Bladder microvascular endothelial cell (primary cell): Measurements from ENCODE around the gene EXD3. TPM values are rescaled to one million over a fixed set of nuclear protein-coding genes. Genes with fewer than 3 reads are reported as not detected.

Experiments used
- total RNA-seq: library from RNA; depleted of rRNA; stranded (reverse); fragments of >200 nt; gene quantifications from 2 replicates; pipeline ENCODE4 v1.2.3, GENCODE V29; 2014

EXD3 gene, protein sequence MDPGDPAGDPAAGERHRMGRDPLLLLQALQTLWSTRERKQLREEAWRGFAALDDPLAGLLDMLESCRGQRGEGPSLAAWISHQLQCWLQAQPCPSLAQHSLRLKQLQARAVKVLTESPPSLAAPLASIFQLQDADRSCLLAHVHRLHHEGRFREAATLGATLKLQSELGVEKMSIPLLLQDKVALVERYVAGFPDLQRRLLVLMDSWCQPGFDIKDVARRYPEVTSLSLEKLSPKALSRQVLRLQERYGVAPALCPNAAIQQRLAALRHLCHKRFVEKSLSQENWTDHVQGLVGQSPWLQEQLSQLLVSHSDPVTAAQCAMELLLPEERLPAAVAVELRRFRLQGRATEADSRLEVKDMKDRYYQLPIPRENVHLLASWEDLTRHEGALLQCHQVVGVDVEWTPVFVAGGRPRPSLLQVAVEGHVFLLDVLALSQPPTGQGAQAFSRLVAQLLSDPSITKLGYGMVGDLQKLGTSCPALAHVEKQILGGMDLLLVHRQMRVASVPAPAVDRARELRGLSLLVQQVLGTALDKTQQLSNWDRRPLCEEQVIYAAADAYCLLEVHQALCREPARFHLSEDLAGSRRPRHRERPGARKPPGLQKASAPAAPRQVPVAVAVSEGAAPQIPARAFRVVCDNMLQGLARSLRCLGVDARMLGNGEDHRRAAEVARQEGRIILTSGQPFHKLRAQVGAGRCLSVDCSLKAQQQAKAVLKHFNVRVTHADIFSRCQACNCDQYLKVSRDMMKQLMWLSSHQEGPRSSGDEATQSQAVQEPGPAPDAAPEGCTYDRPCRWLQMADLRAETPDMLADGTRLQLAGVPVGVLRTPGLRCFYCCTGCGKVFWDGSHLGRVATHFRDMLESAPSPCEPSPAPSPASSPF
- 18.0 and 25.7 TPM in 2 replicates for total RNA-seq

DNA sequence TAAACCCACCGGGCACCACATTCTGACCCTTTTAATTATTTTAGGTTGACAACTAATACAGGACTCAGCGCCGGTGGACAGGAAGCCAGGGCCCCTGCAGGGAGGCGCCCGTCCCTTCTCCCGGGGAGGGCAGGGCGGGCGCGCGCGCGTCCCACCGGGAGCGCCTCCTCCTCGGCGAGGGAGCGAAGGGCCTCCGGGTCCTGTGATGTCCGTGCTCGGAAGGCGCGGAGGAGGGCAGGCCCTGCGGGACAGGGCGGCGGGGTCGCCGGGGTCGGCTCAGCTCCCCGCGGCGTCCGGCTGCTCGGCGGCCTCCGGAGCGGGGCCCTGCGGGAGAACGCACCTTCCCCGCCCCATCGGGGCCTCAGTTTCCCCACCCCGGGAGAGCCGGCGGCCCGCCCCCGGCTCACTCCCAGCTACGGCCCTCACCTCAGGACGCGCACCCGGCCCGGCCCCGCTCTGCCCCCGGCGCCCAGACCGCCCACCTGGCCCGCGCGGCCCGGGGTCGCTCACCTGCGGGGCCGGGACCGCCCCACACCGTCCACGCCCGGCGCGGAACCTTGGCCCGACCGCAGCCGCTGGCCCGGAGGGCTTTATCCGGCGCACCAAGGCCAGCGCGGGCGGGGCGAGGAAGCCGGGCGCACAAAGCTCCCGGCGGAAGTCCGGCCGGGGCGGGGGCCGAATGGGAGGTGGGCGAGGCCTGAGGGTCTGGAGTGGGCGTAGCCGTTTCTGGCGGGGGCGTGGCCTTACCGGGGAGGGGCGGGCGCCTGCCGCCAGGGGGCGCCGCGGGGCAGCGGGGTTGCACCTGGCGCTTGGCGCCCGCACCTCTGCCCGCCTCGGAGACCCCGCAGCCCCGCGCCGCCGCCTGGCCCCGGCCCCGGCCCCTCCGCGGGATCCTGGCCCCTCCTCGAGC, at the start of gene EXD3, which contains the start of gene NOXA1:
Gene EXD3 (minus strand): TSS at position 559 of the 910 bp plus-strand sequence. CDS start 27,805 bp downstream, outside the sequence.
Gene NOXA1 (plus strand): TSS at position 790 of the 910 bp plus-strand sequence. CDS start 137 bp downstream, outside the sequence.

DNA sequence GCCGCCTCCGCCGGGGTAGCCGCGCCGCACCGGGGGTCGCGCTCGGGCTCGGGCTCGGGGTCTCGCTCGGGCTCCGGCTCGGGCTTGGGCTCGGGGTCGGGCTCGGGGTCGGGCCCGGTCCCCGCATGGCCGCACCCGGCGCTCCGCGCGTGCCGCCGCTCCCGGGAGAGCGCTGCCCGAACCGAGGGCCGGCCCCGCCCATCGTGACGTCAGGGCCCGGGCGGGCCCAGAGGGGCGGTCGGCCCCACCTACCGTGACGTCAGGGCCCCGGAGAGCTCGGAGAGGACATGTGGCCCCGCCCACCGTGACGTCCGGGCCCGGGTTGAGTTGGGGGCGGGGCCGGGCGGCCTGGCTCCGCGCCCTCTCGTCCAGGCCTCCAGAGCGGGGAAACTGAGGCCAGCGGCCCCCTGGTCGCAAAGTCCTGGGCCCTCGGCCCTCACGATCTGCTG, 36.2 kb upstream of the EXD3 start, which contains the start of gene NSMF:
Gene NSMF (minus strand): TSS at position 183 of the 449 bp plus-strand sequence. CDS start 232 bp downstream, outside the sequence.

DNA sequence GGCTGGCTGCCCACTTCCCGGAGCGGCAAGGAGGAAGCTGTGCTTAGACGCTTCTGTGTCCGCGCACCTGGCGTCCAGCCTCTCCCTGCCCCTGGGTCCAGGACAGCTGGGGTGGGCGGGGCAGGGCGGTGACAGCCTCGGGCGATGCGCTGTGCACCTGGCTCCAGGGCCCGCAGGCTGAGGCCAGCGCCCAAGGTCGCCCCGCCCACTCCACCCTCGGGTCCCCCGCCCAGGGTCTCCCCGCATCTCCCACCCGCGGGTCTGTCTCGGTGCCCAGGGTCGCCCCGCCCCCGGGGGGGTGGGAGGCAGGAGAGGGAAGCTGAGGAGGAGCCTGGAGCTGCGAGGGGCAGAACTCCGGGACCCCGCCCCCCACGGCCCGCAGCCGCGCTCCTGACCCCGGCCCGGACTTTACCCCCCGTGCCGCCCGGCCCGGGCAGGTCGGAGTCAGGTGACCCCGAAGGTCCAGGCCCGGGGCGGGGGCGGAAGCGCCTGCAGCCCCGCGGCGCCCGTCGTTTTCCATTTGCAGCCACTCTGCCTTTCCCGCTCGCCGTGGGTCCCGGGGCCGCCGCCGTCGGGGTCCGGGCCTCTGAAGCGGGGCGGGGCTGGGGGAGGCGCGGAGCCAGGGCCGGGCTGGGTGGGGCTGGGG, 18.4 kb upstream of the EXD3 start, which contains the start of gene ENTPD8:
Gene ENTPD8 (minus strand): TSS at position 69 of the 646 bp plus-strand sequence. CDS start 3,072 bp downstream, outside the sequence.

DNA sequence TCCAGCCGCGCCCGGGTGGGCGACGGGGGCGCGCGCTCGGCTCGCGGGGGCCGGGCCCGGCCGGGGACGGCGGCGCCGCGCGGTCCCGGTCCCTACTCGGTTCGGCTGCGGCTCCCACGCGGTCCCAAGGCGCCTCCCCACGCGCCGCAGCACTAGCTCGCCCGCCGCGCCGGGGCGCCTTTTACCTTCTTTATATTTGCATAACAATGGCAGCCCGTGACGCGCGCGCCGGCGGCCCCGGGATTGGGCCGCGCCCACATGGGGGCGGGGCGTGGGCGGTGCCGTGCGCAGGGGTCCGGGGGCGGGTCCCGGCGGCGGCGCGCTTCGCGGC, 120.9 kb downstream of the EXD3 start, which contains the start of gene NRARP:
Gene NRARP (minus strand): TSS at position 154 of the 331 bp plus-strand sequence. CDS start 343 bp downstream, outside the sequence.

DNA sequence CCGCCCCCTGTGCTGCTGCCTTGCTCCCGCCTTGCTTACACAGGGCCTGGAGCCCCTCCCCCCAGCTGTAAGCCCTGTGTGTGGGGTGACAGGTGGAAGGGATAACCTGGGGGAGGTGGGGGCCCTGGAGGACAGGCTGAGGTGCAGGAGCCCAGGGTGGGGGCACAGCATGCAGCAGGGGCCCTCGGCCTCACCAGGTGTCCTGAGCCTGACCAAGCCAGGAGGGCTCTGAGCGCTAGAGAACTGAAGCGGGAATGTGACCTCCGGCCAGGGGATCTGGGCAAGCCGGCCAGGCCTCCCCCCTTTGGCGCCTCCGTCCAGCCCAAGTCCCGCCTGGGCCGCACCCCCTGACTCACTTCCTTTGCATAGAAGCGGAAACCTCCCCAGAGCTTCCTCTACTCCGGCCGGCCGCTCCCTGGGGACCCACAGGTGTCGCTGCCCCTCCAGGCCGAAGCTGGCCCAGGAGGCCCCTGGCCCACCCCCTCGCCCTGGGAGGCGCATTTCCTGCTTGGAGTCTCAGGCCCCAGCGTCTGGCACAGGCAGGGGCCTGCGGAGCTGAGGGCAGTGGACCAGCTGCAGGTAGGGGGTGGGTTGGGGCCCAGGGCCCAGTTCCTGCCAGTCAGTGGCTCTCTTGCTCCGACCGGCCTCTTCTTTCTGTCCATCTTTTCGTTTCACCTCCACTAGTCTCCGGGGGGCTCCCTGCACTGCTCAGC, 145.5 kb downstream of the EXD3 start, which contains the start of gene TOR4A:
Gene TOR4A (plus strand): TSS at position 398 of the 713 bp plus-strand sequence. CDS start 964 bp downstream, outside the sequence.

Other genes with a start within 250 kb of the EXD3 start
- 21.0 and 37.3 TPM in 2 replicates for gene ANAPC2, start 234.6 kb downstream of the EXD3 start, total RNA-seq
- gene SSNA1, start 234.5 kb downstream of the EXD3 start, total RNA-seq = 96.5 and 111 TPM in 2 replicates
- gene TPRN, start 222.4 kb downstream of the EXD3 start, total RNA-seq = 3.2 and 3.4 TPM in 2 replicates
- 17.2 and 23.9 TPM in 2 replicates for gene TMEM203, start 217.5 kb downstream of the EXD3 start, total RNA-seq
- gene NDOR1, start 217.5 kb downstream of the EXD3 start, total RNA-seq = 2.3 and 3.3 TPM in 2 replicates
- 0.16 and 0.31 TPM in 2 replicates for gene RNF208, start 200.9 kb downstream of the EXD3 start, total RNA-seq
- 0.16 TPM in 1 of 2 replicates, not detected in the other for gene CYSRT1, start 198.0 kb downstream of the EXD3 start, total RNA-seq
- gene RNF224, start 195.7 kb downstream of the EXD3 start, total RNA-seq = not detected in 2 replicates
- gene SLC34A3, start 192.3 kb downstream of the EXD3 start, total RNA-seq = not detected in 2 replicates
- gene TUBB4B, start 181.9 kb downstream of the EXD3 start, total RNA-seq = 196 and 202 TPM in 2 replicates
- gene STPG3, start 171.9 kb downstream of the EXD3 start, total RNA-seq = not detected in 2 replicates
- 63.6 and 66.1 TPM in 2 replicates for gene NELFB, start 167.8 kb downstream of the EXD3 start, total RNA-seq
- gene TOR4A, start 145.4 kb downstream of the EXD3 start, total RNA-seq = 14.9 and 27.1 TPM in 2 replicates
- 28.1 and 30.0 TPM in 2 replicates for gene NRARP, start 120.9 kb downstream of the EXD3 start, total RNA-seq
- gene NOXA1, start 231 bp upstream of the EXD3 start, total RNA-seq = 0.97 and 2.1 TPM in 2 replicates
- 0.06 and 0.16 TPM in 2 replicates for gene ENTPD8, start 18.2 kb upstream of the EXD3 start, total RNA-seq
- 11.0 and 20.5 TPM in 2 replicates for gene NSMF, start 36.2 kb upstream of the EXD3 start, total RNA-seq
- gene PNPLA7, start 127.2 kb upstream of the EXD3 start, total RNA-seq = 0.49 and 1.3 TPM in 2 replicates
- 48.6 and 66.5 TPM in 2 replicates for gene MRPL41, start 128.7 kb upstream of the EXD3 start, total RNA-seq
- gene DPH7, start 155.8 kb upstream of the EXD3 start, total RNA-seq = 17.2 and 28.9 TPM in 2 replicates
- gene ZMYND19, start 167.3 kb upstream of the EXD3 start, total RNA-seq = 14.7 and 15.0 TPM in 2 replicates
- gene ARRDC1, start 182.5 kb upstream of the EXD3 start, total RNA-seq = 25.7 and 32.6 TPM in 2 replicates
- 41.9 and 85.3 TPM in 2 replicates for gene EHMT1, start 195.8 kb upstream of the EXD3 start, total RNA-seq